Peyer's patch (tissue), 4 donors: ENCODE results near the gene NAT10.

ENCODE experiments used
- CTCF ChIP-seq, 6 experiments: fragments of 450-650 bp in 4 of 6; fragments of 200-600 bp in 2 of 6; sonication (generic) in 1 of 6; IDR thresholded peaks; one replicate each; pipeline ENCODE4 v1.5.1; 2017 to 2019; ENCODE audit warnings: antibody characterized with exemption in 6 of 6, mild to moderate bottlenecking in 3 of 6, moderate library complexity in 1 of 6
- POLR2A ChIP-seq, 2 donors: fragments of 450-650 bp; IDR thresholded peaks; one replicate each; pipeline ENCODE4 v1.5.1; 2017; ENCODE audit warnings: antibody characterized with exemption in 2 of 2, mild to moderate bottlenecking in 2 of 2, moderate library complexity in 2 of 2

DNA sequence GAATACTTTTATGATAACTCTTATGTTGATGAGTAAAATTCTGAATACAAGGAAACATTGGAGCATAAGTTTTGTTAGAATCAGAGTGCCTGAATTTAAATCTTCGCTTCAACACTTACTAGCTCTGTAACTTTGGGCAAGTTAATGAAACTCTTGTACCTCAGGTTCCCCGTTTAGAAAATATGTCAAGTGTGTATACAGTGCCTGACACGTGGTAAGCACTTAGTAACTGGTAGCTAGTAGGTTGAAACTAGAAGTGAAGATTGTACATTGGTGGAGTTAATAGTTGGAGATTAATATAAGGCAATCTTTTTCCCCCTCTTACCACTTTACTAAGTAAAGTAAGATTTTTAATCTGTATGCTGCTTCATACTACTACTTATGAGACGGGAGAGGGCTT, 24.8 kb upstream of the NAT10 start:
- TF ChIP-seq POLR2A (IDR thresholded peaks at IDR 0.05) (no peak), CTCF (IDR thresholded peaks at IDR 0.05) (no peak)
